NCI-H526 (cell line): Measurements from ENCODE around the gene CAPN15.
"Not testable (repeated sequence)": the region's sequence is repeated elsewhere in the genome, so short reads cannot be mapped to it uniquely, and the experiment has no call there.

Experiments used
- DNase-seq, 2 experiments: peaks; one replicate each; lab custom pipeline; 2025; lab: John Stamatoyannopoulos, UW

Gene CAPN15

GRCh38 chr16:592518-593306 lies 65.2 kb downstream of the CAPN15 start:
- peak; percentile 76 to 91 for DNase-seq

DNA sequence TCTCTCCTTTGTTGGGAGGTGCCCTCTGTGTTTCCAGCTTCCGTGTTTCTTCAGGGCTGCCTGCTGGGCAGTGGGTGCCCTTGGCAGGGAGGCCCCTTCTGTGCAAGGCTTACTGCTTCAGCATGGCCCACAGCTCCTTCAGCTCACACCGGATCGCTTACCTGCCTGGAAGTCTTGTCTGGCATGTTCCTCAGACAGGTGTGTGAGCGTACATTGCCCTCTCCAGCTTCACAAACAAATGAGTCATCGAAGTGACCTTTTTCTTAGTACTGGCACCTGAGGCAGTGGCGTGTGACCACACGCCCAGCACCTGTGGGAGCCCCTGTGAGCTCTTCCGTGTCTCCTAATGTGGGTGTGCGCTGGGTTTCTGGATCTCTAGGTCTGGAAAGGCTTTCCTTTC lies 65.9 kb downstream of the CAPN15 start:
- DNase-seq = peak; percentile 38 to 63

- no peak for DNase-seq
Observed at GRCh38 chr16:593807-594206, 66.3 kb downstream of the CAPN15 start.

DNA sequence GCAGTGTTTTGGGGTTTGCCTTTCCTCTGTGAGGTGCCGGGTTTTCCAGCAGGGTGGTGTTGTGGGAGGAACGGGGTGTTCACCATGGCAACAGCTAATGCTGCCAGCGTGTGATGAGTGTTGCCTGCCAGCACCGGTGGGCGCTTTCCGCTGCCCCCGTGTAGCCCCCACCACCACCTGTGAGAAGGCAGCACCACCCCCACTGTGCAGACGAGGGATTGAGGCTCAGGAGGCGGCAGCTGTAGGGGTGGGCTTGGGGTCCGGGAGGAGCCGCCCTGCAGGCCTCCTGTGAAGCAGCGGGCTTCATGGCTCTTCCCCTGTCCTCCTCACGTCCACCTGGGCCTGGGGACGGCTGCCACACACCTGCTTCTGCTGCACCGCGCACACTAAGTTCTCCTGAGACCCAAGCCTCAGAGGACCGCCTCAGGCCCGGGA lies 67.6 kb downstream of the CAPN15 start:
- DNase-seq = no peak

- DNase-seq = no peak
Observed at GRCh38 chr16:595942-596735, 68.6 kb downstream of the CAPN15 start.

DNA sequence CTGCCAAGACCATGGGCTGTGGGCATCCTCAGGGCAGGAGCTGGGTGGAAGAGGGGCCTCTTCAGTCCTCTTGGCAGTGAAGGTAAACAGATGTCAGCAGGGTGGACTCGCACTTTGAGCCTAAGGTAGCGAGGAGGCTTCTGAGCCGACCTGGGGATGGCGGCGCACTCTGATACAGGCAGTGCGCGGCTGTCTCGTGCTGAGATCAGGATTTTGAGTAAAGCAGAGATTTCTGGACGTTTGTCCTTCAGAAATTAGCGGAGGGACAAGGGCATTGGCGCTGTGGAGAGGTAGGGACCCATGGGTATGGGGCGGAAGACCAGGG lies 69.2 kb downstream of the CAPN15 start:
- no peak for DNase-seq

DNA sequence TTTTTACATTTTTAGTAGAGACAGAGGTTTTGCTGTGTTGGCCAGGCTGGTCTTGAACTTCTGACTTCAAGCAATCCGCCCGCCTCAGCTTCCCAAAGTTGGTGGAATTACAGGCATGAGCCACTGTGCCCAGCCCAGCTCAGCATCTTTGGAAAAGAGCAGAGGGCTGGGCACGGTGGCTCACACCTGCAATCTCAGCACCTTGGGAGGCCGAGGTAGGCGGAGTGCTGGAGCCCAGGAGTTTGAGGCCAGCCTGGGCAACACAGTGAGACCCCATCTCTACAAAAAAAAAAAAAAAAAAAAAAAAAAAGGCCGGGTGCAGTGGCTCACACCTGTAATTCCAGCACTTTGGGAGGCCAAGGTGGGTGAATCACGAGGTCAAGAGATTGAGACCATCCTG lies 70.1 kb downstream of the CAPN15 start:
- DNase-seq = not testable (repeated sequence)

DNA sequence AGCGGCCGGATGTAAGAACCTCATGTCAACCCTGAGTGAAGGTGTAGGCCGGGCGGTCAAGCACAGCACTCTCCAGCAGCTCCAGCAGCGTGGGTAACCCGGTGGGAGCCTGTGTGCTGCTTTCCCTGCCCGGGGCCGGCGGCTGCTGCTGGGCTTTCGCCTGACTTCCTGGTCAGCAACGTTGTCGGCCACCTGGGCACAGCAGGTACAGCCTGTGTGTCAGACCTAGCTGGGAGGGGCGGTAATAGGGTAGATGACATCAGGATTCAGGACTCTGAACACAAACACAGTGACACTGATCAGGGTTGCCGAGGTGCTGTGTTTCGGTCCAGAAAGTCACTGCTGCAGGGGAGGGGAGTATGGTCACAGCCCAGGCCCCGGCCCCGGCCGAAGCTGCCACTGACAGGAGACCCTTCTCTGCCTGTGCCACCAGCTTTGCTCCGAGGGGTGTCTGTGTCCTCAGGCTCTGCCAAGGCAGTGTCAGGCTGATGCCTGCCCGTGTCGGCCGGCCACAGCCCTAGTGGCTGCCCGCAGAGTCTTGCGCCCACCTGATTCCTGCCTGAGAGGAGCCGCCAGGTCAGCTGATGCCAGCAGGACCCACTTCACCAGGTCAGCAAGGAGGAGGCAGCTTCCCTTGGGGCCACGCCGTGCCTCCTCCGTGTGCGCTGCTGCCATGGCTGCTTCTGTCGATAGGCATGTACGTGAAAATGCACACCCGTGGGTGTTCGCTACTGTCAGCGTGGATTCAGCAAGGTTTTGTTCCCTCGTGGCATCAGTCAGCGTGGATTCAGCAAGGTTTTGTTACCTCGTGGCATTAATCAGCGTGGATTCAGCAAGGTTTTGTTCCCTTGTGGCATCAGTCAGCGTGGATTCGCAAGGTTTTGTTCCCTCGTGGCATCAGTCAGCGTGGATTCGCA lies 71.6 kb downstream of the CAPN15 start:
- no peak for DNase-seq

- DNase-seq = no peak
Observed at GRCh38 chr16:600781-601180, 73.3 kb downstream of the CAPN15 start.

DNA sequence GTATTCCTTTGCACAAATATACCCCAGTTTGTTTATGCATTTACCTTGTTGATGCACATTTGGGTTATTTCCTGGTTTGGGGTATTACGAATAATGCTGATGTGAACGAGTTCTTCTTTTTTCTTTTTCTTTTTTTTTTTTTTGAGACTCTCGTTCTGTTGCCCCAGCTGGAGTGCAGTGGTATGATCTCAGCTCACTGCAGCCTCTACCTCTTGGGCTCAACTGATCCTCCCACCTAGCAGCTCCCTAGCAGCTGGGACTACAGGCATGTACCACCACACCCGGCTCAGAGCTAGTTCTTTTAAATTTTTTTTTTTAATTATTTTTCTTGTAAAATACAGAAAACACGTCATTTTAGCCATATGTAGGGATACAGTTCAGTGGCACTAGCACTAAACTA lies 76.4 kb downstream of the CAPN15 start:
- no peak for DNase-seq
